KG1 (cell line): ENCODE data around the gene OBI1.

Source experiments
- DNase-seq: peaks from one replicate; lab custom pipeline; 2025; lab: John Stamatoyannopoulos, UW

OBI1 gene

DNA sequence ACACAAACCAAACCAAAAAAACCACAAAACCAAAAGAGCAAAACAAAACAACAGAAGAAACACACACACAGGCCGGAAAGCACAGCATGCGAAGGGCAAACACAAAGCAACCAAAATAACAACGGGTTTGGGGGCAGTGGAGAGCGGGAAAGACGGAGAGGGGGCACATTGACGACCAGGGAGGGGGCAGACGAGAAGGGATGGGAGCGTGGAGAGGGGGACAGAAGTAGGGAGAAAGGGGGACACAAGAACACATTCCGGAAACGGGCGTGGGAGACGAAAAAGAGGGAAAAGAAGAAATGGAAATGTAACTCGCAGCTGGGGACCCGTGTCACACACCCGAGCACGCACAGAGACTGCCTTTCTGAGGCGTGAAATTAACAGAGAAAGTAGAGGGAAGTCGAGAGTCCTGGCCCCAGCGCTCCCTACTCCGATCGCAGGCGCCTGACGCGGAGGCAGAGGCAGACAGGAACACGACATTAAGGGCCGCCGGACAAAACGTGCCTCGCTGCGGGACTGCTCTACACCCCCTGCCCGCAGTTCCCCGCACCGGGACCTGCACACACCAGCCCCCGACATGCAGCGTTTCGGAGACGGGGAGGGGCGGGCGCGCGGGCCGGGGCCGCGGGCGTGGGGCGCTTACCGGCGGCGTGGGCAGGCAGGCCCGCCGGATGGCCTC is 56.3 kb downstream of the OBI1 start:
- no peak for DNase-seq

DNA sequence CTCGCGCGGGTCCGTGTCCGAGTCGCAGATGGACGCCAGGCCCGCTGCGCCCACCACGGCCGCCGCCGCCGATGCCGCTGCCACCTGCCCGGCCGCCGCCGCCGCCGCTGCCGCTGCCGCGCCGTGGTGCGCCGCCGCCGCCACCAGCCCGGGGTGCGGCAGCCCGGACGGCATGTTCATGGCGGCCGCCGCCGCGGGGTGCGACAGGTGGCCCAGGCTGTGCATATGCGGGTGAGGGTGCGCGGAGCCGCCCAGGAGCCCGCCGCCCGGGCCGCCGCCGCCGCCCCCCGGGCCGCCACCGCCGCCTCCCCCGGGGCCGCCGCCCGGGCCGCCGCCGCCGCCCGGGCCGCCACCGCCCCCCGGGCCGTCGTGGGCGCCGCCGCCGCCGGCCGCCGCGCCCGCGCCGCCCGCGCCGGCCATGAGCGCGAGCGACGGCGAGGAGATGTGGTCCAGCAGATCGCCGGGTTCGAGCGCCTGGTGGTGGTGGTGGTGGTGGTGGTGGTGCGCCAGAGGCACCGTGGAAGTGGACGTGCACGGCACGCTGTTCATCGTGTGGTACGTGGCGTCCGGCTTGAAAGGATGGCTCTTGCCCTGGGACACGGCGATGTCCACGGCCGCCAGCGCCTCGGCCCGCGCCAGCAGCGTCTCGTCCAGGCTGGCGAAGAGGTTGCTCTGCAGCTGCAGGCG is 56.9 kb downstream of the OBI1 start:
- DNase-seq, result no peak

DNA sequence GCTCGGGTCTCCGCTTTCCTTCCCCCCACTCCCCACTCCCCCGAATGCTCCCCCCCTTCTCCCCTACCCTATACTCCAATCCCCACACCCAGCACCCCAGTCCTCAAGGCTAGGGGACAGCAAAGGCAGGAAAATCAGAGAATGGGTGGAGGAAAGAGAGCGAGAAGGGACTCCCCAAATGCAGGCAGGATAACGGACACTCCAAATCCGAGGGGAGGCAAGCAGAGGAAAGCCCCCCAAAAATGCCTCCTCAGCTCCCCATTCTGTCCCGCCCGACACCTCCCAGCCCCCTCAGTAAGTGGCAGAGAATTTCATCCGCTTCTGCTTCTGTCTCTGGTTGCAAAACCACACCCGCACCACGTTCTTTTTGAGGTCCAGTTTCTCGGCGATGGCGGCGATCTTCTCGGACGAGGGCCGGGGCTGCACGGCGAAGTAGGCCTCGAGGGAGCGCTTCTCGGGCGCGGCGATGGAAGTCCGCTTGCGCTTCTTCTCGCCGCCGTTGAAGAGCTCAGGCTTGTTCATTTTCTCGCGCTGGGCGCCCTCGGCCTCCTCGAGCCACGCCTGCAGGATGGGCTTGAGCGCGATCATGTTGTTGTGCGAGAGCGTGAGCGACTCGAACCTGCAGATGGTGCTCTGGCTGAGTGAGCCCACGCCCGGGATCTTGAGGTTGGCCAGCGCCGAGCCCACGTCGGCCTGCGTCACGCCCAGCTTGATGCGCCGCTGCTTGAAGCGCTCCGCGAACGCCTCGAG is 57.7 kb downstream of the OBI1 start:
- DNase-seq, result no peak

DNA sequence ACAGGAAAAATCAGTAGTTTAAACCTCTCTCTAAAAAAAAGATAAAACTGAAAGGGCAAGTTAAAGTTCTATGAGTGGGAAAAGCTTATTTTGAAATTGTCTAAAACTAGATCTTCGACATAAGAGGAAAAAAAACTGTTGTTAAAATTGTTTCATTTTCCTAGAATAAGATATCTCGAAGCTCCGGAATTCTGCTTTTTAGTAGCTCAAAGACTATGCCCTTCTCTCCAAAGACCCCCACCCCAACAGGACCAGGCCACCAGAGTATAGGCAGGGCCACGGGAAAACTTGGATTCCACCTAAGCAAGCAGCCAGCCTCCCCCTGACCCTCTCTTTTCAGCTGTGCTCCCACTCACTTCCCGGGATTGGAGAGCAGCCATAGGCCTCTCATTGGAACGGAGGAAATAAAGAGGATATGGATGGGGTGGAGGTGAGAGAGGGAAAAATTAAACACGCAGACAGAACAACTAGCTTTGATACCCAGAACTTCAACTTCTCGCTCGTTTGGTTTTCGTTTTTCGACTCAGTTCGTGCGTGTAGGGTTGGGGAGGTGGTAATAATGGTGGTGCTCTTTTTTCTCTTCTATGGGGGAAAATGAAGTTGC is 58.6 kb downstream of the OBI1 start:
- DNase-seq, result no peak

DNA sequence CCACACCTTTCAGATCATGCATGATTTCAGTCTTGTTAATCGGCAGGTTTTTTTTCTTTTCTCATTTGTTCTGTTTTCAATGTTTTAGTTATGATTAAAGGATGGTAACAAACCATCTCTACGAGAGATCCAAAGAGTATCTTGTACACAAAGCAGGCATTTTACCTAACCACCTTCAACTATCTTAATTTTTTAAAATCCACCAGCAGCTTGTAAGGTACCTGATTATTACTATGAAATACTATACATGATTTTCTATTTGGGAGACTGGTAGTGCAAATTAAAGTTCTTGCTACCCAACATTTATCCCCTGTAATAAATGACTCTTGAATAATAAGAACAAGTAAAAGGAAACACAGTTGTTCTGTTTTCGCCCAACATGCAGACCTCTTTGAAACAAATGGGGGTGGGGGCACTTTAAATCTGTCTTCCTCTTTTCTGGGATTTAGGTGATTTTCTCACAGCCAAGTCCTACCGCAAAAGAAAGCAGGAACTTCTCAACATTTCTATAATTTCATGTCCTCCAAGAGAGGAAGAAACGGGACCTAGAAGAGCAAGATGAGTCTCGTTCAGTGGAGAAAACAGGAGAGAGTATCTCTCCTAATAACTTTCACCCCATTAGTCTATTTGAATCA is 59.2 kb downstream of the OBI1 start:
- DNase-seq, result no peak

DNA sequence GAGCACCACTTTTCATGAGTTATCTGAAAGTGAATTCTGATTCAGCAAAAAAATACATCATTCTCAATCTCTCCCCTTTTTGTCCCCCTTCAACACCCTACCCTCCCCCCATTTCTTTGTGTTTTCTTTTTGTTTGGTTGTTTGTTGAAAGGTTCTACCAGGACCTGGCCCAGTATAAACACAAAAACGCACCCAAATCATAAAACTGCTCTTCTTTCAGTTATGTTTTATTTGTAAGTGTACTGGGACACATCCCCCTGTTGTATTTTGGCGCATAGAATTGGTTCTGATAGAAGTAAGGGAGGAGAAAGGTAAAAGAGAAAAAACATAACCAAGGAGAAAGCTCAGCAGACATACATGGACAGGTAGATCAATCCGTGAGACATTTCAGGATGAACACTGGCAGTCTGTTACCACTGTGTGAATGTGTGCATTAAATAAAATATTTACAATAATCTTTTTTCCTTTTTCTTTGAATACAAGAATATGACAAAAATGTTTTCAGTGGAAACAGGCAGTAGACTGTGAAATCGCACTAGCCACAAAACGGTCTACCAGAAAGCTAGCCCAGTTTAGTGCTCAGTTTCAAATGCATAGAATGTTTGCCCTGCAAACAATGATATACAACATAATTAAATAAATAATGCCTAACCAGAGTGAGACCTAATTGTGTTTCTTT is 59.9 kb downstream of the OBI1 start:
- no peak for DNase-seq

DNA sequence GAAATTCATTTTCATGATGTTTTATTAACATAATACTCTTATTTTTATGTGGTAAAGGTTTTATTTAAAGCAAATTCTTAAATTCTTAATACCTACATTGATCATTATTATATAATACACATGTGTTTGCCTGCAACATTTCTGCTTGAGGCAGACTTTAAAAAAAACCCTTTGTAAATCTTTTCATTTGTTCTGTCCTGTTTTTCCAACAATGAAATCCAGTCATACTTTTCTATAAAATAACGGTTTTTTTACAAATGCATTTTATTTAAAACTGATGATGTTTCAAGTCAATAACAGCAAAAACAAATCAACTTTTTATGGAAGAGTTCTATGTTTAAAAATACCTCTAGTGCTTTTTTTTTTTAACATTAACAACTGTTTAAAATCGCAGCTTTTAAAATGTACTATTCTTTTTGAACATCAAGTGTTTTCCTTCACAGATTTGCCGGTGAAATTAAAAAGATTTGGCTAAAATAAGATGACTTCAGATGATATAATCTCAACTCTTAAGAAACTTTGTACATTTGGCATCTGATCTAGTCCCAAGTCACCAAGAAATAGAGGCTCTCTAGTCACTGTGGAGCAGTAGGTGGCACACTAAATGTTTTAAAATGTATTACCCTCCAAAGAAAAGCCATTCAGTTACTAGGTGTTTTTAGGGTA is 60.7 kb downstream of the OBI1 start:
- DNase-seq, result no peak

DNA sequence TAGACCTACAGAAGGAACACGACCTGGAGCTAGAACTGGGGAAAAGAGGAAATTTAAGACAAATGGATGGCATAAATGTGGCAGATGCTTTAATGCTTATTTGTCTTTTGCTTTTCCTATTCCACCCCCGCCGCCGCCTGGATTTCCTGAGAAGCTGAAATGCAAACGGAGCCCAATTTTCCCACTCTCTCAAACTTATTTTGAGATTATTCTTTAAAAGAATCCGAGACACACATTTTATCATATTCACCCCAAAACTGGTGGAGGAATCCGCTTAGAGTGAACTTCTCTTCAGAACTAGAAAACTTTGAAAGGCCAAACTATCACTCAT is 61.4 kb downstream of the OBI1 start:
- no peak for DNase-seq

DNA sequence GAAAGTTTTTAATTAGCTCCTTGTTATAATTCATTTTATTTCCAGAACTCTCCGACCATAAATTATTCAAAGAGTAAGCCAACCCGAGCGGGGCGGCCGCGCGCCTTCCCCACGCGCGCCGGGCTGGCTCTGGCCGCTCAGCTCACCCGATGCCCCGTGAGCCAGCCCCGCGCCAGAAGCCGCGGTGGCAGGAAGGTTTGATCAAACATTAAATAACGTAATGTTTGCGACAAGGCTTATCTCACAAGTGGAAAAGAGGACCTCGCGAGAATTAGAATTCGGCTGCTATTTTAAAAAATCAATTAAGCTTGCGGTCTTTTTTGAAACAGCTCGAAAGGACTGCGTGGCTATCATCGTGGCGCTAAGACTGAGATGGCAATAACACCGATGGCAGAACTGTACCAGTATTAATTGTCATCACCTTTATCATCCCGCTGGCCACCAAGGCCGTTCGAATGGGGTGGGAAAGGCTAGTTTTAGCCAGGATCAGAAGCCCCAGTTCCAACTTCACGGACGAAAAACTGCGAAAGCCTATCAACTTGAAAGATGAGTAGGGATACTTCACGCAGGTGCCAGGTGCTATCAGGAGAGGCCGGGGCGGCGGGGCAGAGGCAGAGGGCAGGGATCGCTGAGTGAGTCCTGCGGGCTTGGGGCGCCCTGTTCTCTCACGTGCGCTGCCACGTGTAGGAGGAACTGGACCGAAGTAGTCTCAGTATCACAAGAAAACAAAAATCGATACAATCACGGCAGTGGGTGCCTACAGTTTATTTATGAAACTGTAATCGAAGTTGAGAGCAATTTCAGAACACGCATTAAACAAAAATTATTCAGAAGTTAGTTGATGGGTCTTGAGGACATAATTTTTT is 62.0 kb downstream of the OBI1 start:
- DNase-seq, result no peak

DNA sequence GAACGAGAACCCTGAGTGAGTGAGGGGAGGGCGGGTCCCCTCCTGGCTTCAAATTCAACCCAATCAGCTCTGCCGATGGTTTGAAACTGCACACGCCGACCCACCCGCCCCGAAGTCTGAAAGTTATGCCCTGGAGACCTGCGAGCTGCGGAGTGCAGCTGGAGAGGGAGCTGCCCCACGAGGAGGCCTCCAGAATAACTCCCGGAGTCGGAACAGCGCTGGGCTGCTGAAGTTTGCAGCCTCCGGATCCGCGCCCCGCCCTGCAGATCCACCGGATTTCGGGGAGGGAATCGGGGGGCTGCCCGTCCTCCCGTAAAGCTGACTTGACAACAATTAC is 62.6 kb downstream of the OBI1 start:
- DNase-seq, result no peak

DNA sequence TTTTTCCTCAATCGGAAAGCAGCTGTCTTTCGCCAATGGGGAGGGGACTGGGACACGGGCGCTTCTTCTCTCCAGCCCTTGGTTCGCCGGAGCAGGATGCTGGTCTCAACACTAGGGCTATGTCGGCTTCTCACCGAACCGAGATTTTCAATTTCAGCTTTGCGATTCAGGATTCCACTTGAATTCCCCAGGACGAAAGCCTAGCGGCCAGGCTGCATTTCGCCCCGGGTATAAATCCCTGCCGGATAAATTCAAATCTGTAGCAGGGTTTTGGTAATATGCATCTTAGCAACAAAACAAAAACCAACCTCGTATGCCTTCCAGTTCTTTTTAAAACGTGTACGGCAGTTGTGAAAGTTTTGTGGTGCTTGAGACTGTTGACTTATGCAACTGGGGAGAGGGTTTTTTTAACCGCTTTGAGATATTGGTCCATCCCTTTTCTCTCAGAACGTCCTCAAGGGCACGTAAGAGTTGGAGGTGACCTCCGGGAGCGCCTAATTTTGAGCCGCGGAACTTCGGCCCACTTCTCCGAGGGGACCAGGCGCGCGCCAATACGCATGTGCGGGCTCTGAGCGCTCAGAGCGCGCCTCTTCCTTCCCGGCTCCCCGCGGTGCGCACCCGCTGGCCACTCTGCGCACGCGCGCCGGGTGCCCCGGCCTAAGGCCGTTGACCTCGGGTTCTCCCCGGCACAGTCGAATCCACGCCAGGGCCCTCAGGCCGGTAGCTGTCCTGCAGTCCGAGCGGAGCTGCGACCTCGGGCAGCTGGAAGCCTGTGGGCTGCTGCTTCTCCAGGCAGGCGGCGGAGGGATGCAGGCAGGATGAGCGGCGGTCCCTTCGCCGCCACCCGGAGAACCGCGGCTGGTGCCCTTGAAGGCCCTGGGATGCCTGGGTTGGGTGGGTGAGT is 63.2 kb downstream of the OBI1 start:
- peak; percentile 32 for DNase-seq

DNA sequence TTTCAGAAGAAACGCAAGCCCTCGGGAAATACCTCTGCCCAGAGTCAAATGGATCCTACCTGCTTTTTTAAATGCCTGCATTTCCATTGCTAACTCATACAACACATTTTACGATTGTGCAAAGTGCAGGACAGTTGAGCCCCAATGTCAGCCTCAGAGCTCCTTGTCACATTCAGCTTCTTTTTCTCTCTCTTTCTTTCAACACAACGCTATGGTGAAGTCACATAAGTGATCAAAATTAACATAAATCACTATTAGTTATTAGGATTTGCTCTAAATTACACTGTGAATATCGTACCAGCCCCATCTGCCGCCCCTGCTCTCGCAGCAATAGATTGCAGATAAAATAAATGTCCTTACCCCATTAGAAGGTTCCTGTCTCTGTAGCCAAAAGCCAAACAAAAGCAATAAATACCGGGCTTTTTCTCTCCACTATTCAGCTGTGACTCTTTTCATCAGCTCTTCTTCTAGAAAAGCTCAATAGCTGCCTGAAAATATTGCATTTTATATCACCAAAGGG is 64.4 kb downstream of the OBI1 start:
- DNase-seq, result no peak

DNA sequence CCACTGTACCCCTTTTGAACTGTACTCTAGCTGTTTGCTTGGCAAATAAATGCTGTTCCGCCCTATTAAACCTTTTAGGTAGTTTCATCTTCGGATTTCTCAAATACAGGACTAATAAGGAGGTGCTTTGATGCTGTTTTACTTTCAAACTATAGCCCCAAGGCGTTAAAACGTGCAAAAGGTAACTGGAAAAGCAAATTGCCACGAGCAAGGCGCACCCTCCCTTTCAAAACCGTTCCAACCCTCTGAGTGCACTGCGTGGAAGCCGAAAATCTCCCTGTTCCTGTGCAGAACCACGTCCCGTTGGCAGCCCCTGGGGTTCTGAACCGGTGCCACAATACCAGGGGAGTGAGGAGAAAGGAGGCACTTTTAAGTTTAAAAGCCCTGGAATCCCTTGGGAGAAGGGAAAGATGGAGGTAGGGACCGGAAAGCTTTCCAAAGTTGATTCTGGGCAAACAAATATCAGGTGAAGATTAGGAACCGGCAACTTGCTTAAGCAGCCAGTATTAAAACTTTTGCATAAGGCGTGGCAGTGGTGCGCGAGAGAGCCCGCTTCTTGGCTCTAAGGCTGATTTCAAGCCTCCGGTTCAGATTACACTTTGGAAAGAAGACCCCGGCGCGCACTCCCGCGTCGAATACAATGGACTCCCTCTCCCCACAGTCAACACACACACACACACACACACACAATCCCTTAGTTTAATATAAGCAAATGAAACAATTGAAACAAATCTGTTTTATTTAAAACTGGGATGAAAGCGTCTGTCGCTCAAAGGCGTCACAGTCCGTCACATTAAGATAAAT is 65.1 kb downstream of the OBI1 start:
- no peak for DNase-seq

DNA sequence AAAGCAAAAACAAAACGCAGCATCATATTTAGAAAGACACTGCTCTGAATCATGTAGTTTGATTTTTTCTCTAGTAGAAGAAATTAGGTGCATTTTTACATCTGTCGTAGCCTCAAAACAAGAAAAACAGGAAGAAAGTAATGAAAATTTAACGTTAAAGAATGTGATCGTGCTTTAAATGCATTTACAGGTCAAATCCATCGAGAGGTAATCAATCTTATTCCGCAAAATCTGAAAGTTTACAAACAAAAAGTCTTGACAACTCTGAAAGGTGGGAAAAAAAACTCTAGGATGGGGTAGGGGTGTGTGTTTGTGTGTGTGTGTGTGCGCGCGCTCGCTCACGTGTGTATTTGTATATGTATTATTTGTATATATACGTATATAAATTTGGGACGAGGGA is 65.8 kb downstream of the OBI1 start:
- no peak for DNase-seq

DNA sequence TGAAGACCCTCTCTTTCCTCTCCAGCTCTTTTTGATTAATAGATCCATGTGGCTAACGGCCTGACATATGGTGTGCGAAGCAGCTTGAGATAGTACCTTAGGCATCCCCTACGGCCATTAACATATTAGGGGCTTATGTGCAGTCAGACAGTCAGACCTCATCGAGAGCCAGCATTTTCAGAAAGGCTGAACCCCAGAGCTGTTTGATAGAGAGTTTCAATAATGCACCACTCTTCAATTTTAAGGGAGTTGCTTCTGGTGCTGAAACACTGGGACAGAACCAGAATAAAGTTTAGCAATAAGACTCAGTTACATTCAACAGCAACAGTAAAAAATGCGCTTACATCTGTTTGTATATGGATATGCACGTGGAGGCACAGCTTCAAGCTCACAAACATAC is 66.4 kb downstream of the OBI1 start:
- DNase-seq, result no peak

DNA sequence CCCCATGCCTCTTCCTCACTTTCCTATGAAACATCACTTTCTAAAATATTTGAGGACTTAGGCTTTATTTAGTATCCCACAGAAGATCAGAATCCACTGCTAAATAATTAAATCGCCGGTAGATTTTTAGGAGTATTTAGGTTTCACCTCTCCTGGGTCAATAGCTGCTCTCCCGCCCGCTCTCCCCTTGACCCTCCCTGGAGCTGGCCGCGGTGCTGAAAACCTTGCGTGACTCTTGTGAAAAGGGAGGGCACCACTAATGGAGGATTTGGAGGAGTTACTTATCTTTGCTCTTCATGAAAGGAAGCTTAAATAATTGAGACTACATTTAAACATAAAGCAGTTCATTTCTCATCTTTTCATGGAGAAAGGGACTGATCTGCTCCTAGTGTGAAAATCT is 69.7 kb downstream of the OBI1 start:
- DNase-seq, result no peak

DNA sequence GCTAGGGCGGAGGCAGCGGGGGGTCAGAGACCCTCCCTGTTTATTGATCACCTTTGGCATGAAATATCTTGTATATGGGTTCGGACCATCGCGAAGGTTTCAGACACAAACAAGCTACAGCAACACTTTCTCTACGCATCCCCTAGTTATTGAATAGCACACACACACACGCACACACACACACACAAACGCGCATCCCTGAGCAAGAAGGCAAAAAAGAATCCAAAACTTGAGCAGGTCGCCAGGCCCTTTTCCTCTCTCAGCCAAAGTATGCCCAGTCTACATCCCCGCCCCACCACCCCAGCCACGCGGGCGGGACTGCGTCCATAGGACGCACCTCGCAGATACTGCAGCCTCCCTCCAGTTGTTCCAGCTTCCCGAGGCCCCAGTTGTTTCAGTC is 71.6 kb downstream of the OBI1 start:
- DNase-seq, result no peak

DNA sequence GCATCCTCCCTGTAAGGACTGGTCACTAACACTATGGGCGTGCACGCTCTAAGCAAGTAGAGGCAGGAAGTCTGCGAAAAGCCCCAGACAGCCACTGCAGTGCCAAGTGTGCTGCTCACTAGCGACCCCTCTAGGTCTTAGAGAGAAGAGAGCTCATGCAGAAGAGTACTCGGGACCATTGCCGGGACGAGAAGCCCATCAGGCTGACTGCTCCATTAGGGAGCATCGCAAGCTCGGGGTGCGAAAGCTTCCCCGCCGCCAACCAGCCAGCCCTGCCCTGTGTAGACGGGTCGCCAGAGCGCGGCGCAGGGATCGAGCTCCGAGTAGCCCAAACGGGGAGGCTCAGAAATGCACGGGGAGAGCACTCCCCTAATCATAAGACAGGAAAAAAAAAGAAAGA is 72.2 kb downstream of the OBI1 start:
- no peak for DNase-seq
